ENCODE measurements around the gene USP24. TPM values are rescaled to one million over a fixed set of nuclear protein-coding genes. Genes with fewer than 3 reads are reported as not detected.
"Not testable (repeated sequence)": the region's sequence is repeated elsewhere in the genome, so short reads cannot be mapped to it uniquely, and the experiment has no call there.

Gene USP24
- polyA plus RNA-seq, 1 experiment, result 8.4 TPM

GRCh38 chr1:55037733-55038551 lies 177.2 kb downstream of the USP24 start:
- no peak for DNase-seq (ENCODE audit: low read depth)
- ChIA-PET CTCF (interaction anchor here (1.4 to 6.4 kb wide), 2 partner anchors 16 kb away, joined by 5 to 35 read pairs; no protein-coding TSS in a partner anchor), POLR2A (no interaction called here)
- TF ChIP-seq CTCF (IDR thresholded peaks at IDR 0.05; ENCODE audit: insufficient read depth, low read depth, low read length), result no peak
- no peak overlapping the region for H3K4me3 ChIP-seq (ENCODE audit: low read depth, low read length)
- peaks cover 53% of the 10 kb centered on the region for H3K27me3 ChIP-seq (ENCODE audit: control insufficient read depth, insufficient read depth, low read length)
- H3K36me3 ChIP-seq (ENCODE audit: control insufficient read depth, insufficient read depth, low read length), result no peaks in the 10 kb centered on the region

GRCh38 chr1:55035904-55036303 lies 179.3 kb downstream of the USP24 start:
- H3K27me3 ChIP-seq (ENCODE audit: control insufficient read depth, insufficient read depth, low read length), result peaks cover 44% of the 10 kb centered on the region
- TF ChIP-seq CTCF (IDR thresholded peaks at IDR 0.05; ENCODE audit: insufficient read depth, low read depth, low read length), result no peak
- ChIA-PET POLR2A (no interaction called here), CTCF (interaction anchor here (1.2 to 6.4 kb wide), 3 partner anchors 10 to 16 kb away, joined by 3 to 35 read pairs (median 3); no protein-coding TSS in a partner anchor)
- no peak for DNase-seq (ENCODE audit: low read depth)
- H3K36me3 ChIP-seq (ENCODE audit: control insufficient read depth, insufficient read depth, low read length), result no peaks in the 10 kb centered on the region
- no peak overlapping the region for H3K4me3 ChIP-seq (ENCODE audit: low read depth, low read length)

DNA sequence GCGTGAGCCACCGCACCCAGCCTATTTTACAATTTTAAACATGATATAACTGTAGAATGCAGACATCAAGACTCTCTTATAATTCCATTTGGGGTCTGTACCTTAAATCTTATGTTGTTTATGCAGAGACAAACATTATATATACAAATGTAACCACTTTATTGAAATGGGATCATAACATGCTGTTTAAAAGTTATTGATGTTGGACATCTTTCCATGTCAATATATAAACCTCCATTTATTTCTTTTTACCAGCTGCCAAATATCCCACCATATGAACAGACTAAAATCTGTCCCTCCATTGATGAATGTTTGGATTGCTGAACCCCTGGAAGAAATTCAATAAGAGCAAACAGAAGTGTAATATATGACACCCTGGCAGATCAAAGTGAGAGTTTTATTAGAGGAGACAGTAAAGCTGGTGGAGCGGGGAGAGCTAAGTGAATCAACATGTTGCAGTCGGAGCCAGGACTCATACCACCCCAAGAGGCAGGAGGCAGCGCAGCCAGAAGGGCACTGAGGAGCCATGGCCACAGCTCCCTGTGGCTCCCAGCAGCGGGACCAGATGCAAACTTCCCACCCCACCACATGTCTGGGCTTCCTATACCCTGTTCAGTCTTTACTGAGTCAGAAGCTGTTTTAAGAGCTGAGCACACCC lies 180.6 kb downstream of the USP24 start:
- TF ChIP-seq CTCF (IDR thresholded peaks at IDR 0.05; ENCODE audit: insufficient read depth, low read depth, low read length), result no peak
- H3K27me3 ChIP-seq (ENCODE audit: control insufficient read depth, insufficient read depth, low read length), result peaks cover 36% of the 10 kb centered on the region
- POLR2A ChIA-PET, result no interaction called here
- no peak overlapping the region for H3K4me3 ChIP-seq (ENCODE audit: low read depth, low read length)
- DNase-seq (ENCODE audit: low read depth), result no peak
- CTCF ChIA-PET, result interaction anchor here (1.0 to 6.4 kb wide), 6 partner anchors 11 to 90 kb away, joined by 3 to 35 read pairs (median 3); no protein-coding TSS in a partner anchor
- H3K36me3 ChIP-seq (ENCODE audit: control insufficient read depth, insufficient read depth, low read length), result no peaks in the 10 kb centered on the region

DNA sequence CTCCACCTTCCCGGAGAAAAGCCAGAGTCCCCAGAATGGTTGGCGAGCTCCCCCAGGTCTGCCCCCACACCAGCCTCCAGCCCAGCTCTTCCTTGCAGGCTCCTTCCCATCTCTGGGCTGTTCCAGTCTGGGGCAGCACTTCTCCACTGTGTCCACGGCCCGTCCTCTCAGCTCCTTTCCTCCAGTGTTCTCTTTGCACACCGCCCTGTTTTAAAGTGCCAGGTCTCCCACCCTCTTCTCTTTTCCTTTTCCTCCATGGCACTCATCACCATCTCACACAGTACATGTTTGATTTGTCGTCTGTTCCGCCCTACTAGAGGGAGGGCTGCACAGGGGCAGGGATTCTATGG lies 181.9 kb downstream of the USP24 start:
- H3K27me3 ChIP-seq (ENCODE audit: control insufficient read depth, insufficient read depth, low read length), result peaks cover 24% of the 10 kb centered on the region
- TF ChIP-seq CTCF (IDR thresholded peaks at IDR 0.05; ENCODE audit: insufficient read depth, low read depth, low read length), result no peak
- H3K36me3 ChIP-seq (ENCODE audit: control insufficient read depth, insufficient read depth, low read length), result no peaks in the 10 kb centered on the region
- ChIA-PET POLR2A (no interaction called here), CTCF (interaction anchor here (1.2 to 6.4 kb wide), 3 partner anchors 11 to 37 kb away, joined by 3 to 35 read pairs (median 3); no protein-coding TSS in a partner anchor)
- DNase-seq (ENCODE audit: low read depth), result no peak
- no peak overlapping the region for H3K4me3 ChIP-seq (ENCODE audit: low read depth, low read length)

GRCh38 chr1:55031098-55031497 lies 184.1 kb downstream of the USP24 start:
- DNase-seq (ENCODE audit: low read depth); H3K4me3 ChIP-seq (ENCODE audit: low read depth, low read length); H3K36me3 ChIP-seq (ENCODE audit: control insufficient read depth, insufficient read depth, low read length); POLR2A ChIA-PET: not testable (repeated sequence)
- H3K27me3 ChIP-seq (ENCODE audit: control insufficient read depth, insufficient read depth, low read length), result peaks cover 15% of the 10 kb centered on the region
- CTCF ChIA-PET, result interaction anchor here (6.4 kb wide), 1 partner anchor 9 kb away, joined by 35 read pairs; no protein-coding TSS in a partner anchor

- DNase-seq (ENCODE audit: low read depth); CTCF ChIA-PET; POLR2A ChIA-PET; H3K36me3 ChIP-seq (ENCODE audit: control insufficient read depth, insufficient read depth, low read length); H3K27me3 ChIP-seq (ENCODE audit: control insufficient read depth, insufficient read depth, low read length); H3K4me3 ChIP-seq (ENCODE audit: low read depth, low read length): not testable (repeated sequence)
Measured at GRCh38 chr1:55026682-55027081, 188.5 kb downstream of the USP24 start.

GRCh38 chr1:55024163-55024562 lies 191.0 kb downstream of the USP24 start:
- H3K36me3 ChIP-seq (ENCODE audit: control insufficient read depth, insufficient read depth, low read length); POLR2A ChIA-PET; DNase-seq (ENCODE audit: low read depth); CTCF ChIA-PET; H3K27me3 ChIP-seq (ENCODE audit: control insufficient read depth, insufficient read depth, low read length); H3K4me3 ChIP-seq (ENCODE audit: low read depth, low read length): not testable (repeated sequence)
